ENCODE results near the gene SLC39A9. TPM values are rescaled to one million over a fixed set of nuclear protein-coding genes. Genes with fewer than 3 reads are reported as not detected.

SLC39A9 gene
- total and polyA plus RNA-seq, 2 donors (not counting 1 experiment from before 2014, with no cell fraction given): 18.4 to 59.1 TPM

DNA sequence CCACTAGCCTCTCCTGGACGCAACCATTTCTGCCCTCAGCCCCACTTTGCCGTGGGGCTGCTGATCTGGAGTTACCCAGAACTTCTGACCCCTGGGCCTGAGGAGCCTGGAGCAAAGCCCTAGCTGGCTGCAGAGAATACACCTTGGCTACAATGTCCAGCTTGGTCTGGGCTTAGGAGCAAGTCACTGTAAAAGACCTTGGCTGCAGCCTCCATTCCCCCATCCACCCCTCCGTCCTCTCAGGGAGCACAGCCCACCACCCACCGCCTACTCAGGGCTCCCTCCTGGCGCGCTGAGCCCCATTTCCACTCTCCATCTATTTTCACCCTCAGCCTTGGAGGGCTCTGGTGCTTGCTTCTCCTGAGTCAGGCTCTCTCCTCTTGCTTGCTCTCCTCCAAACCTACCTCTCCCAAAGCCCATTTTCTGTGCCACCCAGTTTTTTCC, 43.3 kb upstream of the SLC39A9 start:
- intact Hi-C loops (cut with micrococcal nuclease): no loop called here
- WGBS (ENCODE audit: insufficient coverage): 81% methylated on average over 6 of the region's 6 CpGs

More for the DNA sequence above, 43.3 kb upstream of the SLC39A9 start:
- H3K9me3 ChIP-seq (ENCODE audit: control extremely low read depth in 1 of 3, control insufficient read depth in 2 of 3, insufficient read depth in 1 of 3, low read length in 2 of 3): no peaks in the 10 kb centered on the region
- DNase-seq (no peak), ATAC-seq (ENCODE audit: low read depth) (no peak)
- H3K4me3 ChIP-seq (ENCODE audit: control extremely low read depth in 1 of 5, extremely low read depth in 1 of 5, insufficient read depth in 1 of 5, low read depth in 2 of 5, low read length in 4 of 5): no peak overlapping the region
- H3K4me2 ChIP-seq (replicated peaks; ENCODE audit: low read depth, low read length, poor library complexity, severe bottlenecking): peak overlapping the region; percentile 72
- H3K27ac ChIP-seq (ENCODE audit: low read length in 2 of 2): peak overlapping the region; percentile 87 to 93
- TF ChIP-seq, protein P1, sequence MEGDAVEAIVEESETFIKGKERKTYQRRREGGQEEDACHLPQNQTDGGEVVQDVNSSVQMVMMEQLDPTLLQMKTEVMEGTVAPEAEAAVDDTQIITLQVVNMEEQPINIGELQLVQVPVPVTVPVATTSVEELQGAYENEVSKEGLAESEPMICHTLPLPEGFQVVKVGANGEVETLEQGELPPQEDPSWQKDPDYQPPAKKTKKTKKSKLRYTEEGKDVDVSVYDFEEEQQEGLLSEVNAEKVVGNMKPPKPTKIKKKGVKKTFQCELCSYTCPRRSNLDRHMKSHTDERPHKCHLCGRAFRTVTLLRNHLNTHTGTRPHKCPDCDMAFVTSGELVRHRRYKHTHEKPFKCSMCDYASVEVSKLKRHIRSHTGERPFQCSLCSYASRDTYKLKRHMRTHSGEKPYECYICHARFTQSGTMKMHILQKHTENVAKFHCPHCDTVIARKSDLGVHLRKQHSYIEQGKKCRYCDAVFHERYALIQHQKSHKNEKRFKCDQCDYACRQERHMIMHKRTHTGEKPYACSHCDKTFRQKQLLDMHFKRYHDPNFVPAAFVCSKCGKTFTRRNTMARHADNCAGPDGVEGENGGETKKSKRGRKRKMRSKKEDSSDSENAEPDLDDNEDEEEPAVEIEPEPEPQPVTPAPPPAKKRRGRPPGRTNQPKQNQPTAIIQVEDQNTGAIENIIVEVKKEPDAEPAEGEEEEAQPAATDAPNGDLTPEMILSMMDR (IDR thresholded peaks at IDR 0.05): no peak
- TF ChIP-seq EZH2 (IDR thresholded peaks at IDR 0.05; ENCODE audit: borderline replicate concordance, insufficient read depth, low read depth, low read length, poor library complexity, severe bottlenecking): no peak
- Mint-ChIP-seq H3K27ac (peak overlapping the region; percentile 94), H3K4me3 (peak overlapping the region; percentile 81), H3K27me3 (no peaks in the 10 kb centered on the region), H3K4me1 (peaks cover 50% of the 10 kb centered on the region), H3K9me3 (ENCODE audit: insufficient read depth) (no peaks in the 10 kb centered on the region)
- H2AFZ ChIP-seq (ENCODE audit: insufficient read depth, low read depth, low read length, poor library complexity, severe bottlenecking): peak overlapping the region; percentile 79
- H3K36me3 ChIP-seq (replicated peaks in 1 of 2; ENCODE audit: control extremely low read depth in 1 of 2, control insufficient read depth in 1 of 2, extremely low read depth in 1 of 2, insufficient read depth in 2 of 2, low read length in 1 of 2): no peaks in the 10 kb centered on the region
- H4K20me1 ChIP-seq (ENCODE audit: control insufficient read depth, insufficient read depth, low read length, poor library complexity, severe bottlenecking): no peaks in the 10 kb centered on the region
- H3K9ac ChIP-seq (ENCODE audit: low read length): peak overlapping the region; percentile 53
- ChIA-PET POLR2A (interaction anchor here (1.0 to 1.3 kb wide), 2 partner anchors 10 to 43 kb away, joined by 5 to 8 read pairs; partner anchors contain the start of genes ERH and SLC39A9), CTCF (interaction anchor here (1.0 kb wide), 2 partner anchors 11 to 42 kb away, joined by 3 read pairs; partner anchors contain the start of gene ERH)
- H3K27me3 ChIP-seq (replicated peaks in 1 of 4; ENCODE audit: control extremely low read depth in 1 of 4, control insufficient read depth in 3 of 4, insufficient read depth in 4 of 4, low read length in 3 of 4): no peaks in the 10 kb centered on the region
- no peaks in the 10 kb centered on the region for H3K79me2 ChIP-seq (ENCODE audit: control insufficient read depth, insufficient read depth, low read length)
- peaks cover 27 to 45% of the 10 kb centered on the region in 2 donors for H3K4me1 ChIP-seq (ENCODE audit: control insufficient read depth in 2 of 2, insufficient read depth in 2 of 2, low read length in 2 of 2)

Measured in B cell (primary cell).